ENCODE data around the gene COTL1. TPM values are rescaled to one million over a fixed set of nuclear protein-coding genes. Genes with fewer than 3 reads are reported as not detected.
A peak's percentile ranks its signal among the peaks of the same experiment; 100 is the strongest.

The COTL1 gene
- polyA plus RNA-seq, 1 of the 3 experiments (the other 2 are of a cell fraction) = 91.6 TPM

DNA sequence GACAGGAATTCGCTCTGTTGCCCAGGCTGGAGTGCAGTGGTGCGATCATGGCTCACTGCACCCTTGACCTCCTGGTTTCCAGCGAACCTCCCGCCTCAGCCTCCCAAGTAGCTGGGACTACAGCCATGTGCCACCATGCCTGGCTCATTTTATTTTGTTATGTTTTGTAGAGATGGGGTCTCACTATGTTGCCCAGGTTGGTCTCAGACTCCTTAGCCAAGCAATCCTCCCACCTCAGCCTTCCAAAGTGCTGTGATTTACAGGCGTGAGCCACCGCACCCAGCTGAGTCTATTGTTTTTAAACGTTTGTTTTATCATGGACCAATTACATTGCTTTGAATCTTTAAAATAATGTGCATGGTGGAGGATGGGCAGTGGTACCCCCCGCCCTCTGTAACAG is 28.9 kb downstream of the COTL1 start (continued):
- TF ChIP-seq TAF1 (IDR thresholded peaks at IDR 0.05; ENCODE audit: borderline replicate concordance, low read depth, low read length) (no peak), FOXJ3 (CRISPR knock-in tag; IDR thresholded peaks at IDR 0.05) (no peak), GABPA (IDR thresholded peaks at IDR 0.05; ENCODE audit: low read depth) (no peak), SMC3 (IDR thresholded peaks at IDR 0.05; ENCODE audit: low read depth, low read length) (no peak)
- TF ChIP-seq, protein P1, sequence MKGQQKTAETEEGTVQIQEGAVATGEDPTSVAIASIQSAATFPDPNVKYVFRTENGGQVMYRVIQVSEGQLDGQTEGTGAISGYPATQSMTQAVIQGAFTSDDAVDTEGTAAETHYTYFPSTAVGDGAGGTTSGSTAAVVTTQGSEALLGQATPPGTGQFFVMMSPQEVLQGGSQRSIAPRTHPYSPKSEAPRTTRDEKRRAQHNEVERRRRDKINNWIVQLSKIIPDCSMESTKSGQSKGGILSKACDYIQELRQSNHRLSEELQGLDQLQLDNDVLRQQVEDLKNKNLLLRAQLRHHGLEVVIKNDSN (IDR thresholded peaks at IDR 0.05; ENCODE audit: borderline replicate concordance, low read depth) = no peak
- TF ChIP-seq, protein P2, sequence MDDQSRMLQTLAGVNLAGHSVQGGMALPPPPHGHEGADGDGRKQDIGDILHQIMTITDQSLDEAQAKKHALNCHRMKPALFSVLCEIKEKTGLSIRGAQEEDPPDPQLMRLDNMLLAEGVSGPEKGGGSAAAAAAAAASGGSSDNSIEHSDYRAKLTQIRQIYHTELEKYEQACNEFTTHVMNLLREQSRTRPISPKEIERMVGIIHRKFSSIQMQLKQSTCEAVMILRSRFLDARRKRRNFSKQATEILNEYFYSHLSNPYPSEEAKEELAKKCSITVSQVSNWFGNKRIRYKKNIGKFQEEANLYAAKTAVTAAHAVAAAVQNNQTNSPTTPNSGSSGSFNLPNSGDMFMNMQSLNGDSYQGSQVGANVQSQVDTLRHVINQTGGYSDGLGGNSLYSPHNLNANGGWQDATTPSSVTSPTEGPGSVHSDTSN (IDR thresholded peaks at IDR 0.05) = no peak
- TF ChIP-seq, protein P3, sequence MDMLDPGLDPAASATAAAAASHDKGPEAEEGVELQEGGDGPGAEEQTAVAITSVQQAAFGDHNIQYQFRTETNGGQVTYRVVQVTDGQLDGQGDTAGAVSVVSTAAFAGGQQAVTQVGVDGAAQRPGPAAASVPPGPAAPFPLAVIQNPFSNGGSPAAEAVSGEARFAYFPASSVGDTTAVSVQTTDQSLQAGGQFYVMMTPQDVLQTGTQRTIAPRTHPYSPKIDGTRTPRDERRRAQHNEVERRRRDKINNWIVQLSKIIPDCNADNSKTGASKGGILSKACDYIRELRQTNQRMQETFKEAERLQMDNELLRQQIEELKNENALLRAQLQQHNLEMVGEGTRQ (IDR thresholded peaks at IDR 0.05; ENCODE audit: borderline replicate concordance, low read depth, low read length) = no peak

DNA sequence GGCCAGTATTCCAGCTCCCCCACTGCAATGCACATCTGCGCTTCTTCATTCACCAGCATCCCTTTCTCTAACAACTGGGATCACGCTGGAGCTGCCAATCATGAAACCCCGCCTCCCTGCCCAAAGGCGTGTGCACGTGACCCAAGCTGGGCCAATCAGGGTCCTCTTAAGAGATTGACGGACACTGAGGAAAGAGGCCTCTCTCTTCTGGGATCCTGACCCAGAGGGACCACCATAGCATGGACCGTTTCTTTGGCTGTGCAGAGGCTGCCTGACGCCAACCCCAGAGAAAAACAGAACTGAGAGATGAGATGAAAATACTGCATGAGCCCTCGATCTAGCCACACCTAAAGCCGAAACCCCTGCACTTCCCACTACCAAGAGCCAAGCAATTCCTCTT is 32.0 kb downstream of the COTL1 start:
- POLR2A ChIA-PET = no interaction called here
- H3K79me2 ChIP-seq (ENCODE audit: insufficient read depth) = peaks cover 76% of the 10 kb centered on the region; the same call in 1 of the 2 replicates

More for the DNA sequence above, 32.0 kb downstream of the COTL1 start:
- no peak for TF ChIP-seq POLR2AphosphoS5 (IDR thresholded peaks at IDR 0.05; ENCODE audit: low read depth, low read length)
- TF ChIP-seq, protein P2 (IDR thresholded peaks at IDR 0.05) = peak; percentile 78
- TF ChIP-seq, protein P1 (IDR thresholded peaks at IDR 0.05; ENCODE audit: borderline replicate concordance, low read depth) = peak; percentile 60; the same call in 1 of the 2 replicates
- H3K4me2 ChIP-seq = no peak overlapping the region
- CTCF ChIA-PET = interaction anchor here (1.9 kb wide), 1 partner anchor 152 kb away, joined by 5 read pairs; no protein-coding TSS in a partner anchor
- no peaks in the 10 kb centered on the region for H3K9me3 ChIP-seq
- no peak overlapping the region for H2AFZ ChIP-seq (ENCODE audit: low read depth)
- H3K27me3 ChIP-seq (ENCODE audit: insufficient read depth) = no peaks in the 10 kb centered on the region
- H3K4me3 ChIP-seq (ENCODE audit: low read depth in 2 of 2, low read length in 1 of 2) = no peak overlapping the region
- no peaks in the 10 kb centered on the region for H3F3A ChIP-seq (replicated peaks; ENCODE audit: insufficient read depth)
- H3K36me3 ChIP-seq (replicated peaks in 1 of 2; ENCODE audit: control insufficient read depth in 1 of 2, insufficient read depth in 2 of 2, low read length in 1 of 2) = peaks cover 3 to 24% of the 10 kb centered on the region in 2 experiments
- no peak overlapping the region for H3K9ac ChIP-seq
- WGBS (ENCODE audit: low lambda C conversion rate) = 91% methylated on average over 10 of the region's 10 CpGs
- H4K20me1 ChIP-seq (ENCODE audit: insufficient read depth) = peaks cover 21% of the 10 kb centered on the region; the same call in 1 of the 2 replicates
- H3K27ac ChIP-seq (ENCODE audit: low read depth in 2 of 2, low read length in 1 of 2) = no peak overlapping the region
- no peaks in the 10 kb centered on the region for H3K9me2 ChIP-seq
- DNase-seq = peak; percentile 50
- H3K4me1 ChIP-seq (ENCODE audit: control insufficient read depth in 1 of 2, insufficient read depth in 2 of 2, low read depth in 1 of 2, low read length in 1 of 2) = 0 out of 4 replicates have a peak, but pooled peaks cover 0 to 6% of the 10 kb centered on the region in 2 experiments

Data from SK-N-SH (cell line).